WI38 (cell line): ENCODE data around the gene GRIN3B.

ENCODE experiments used
- H3K4me3 ChIP-seq: 2 replicates; pipeline ENCODE4 v1.5.1; 2011; ENCODE audit warnings: low read depth, mild to moderate bottlenecking, control low read depth, low read length
- TF ChIP-seq, protein P1 (sequence below): IDR thresholded peaks from 2 replicates; pipeline ENCODE4 v1.5.1; 2012; ENCODE audit warnings: low read depth, mild to moderate bottlenecking, control low read depth, low read length

GRIN3B gene

DNA sequence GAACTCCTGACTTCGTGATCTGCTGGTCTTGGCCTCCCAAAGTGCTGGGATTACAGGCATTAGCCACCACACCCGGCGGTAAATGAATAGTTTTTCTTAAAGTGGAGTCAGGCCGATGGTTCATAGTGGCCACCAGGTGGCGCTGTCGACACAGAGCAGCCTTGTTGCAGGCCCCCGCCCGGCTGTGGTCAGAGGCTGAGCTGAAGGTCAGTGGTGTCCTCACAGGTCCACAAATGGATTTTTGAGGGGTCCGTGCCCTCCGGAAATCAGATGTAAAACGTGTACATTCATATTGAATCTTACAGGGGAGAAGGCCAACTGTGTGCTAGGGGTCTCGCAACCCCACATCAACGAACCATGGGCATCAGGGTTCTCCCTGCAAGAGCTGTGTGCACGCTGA lies 29.5 kb upstream of the GRIN3B start:
- H3K4me3 ChIP-seq: no peak overlapping the region
- TF ChIP-seq, protein P1, sequence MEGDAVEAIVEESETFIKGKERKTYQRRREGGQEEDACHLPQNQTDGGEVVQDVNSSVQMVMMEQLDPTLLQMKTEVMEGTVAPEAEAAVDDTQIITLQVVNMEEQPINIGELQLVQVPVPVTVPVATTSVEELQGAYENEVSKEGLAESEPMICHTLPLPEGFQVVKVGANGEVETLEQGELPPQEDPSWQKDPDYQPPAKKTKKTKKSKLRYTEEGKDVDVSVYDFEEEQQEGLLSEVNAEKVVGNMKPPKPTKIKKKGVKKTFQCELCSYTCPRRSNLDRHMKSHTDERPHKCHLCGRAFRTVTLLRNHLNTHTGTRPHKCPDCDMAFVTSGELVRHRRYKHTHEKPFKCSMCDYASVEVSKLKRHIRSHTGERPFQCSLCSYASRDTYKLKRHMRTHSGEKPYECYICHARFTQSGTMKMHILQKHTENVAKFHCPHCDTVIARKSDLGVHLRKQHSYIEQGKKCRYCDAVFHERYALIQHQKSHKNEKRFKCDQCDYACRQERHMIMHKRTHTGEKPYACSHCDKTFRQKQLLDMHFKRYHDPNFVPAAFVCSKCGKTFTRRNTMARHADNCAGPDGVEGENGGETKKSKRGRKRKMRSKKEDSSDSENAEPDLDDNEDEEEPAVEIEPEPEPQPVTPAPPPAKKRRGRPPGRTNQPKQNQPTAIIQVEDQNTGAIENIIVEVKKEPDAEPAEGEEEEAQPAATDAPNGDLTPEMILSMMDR: peak; percentile 65

DNA sequence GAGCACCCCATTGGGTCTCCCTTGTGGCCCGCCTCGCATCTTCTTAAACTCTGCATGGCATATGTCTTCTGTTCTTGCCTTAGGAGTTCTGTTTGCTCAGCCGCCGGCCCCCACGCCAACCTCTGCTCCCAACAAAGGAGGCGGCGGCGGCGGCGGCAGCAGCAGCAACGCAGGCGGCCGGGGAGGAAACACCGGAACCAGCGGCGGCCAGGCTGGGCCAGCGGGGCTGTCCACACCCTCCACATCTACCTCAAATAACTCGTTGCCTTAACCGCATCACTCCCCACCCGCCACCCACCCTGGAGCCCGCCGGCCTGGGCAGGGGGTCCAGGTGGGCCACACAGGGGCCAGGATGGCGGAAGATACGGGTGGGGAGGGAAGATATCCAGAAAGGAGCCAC lies 28.4 kb upstream of the GRIN3B start:
- TF ChIP-seq, protein P1: no peak

DNA sequence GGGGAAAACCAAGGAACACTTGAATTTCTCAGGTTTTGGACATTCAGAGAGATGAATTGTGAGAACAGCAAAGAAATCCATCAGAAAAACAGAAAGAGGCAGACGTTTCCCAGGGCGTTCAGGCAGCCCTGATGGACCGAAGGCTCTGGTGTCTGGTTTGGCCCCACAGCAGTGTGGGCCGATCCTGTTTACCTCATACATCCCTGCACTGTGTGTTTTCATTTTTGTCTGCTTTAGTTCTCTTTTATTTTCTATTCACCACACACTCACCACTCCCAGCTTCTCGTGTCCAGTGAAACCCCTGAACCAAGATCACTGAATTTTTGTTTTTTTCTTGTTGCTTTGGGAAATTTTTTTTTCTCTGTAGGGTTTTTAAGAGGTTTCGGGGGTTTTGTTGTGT lies 27.9 kb upstream of the GRIN3B start:
- H3K4me3 ChIP-seq: no peak overlapping the region
- TF ChIP-seq, protein P1: no peak

More for the DNA sequence above, 28.4 kb upstream of the GRIN3B start:
- no peak overlapping the region for H3K4me3 ChIP-seq

DNA sequence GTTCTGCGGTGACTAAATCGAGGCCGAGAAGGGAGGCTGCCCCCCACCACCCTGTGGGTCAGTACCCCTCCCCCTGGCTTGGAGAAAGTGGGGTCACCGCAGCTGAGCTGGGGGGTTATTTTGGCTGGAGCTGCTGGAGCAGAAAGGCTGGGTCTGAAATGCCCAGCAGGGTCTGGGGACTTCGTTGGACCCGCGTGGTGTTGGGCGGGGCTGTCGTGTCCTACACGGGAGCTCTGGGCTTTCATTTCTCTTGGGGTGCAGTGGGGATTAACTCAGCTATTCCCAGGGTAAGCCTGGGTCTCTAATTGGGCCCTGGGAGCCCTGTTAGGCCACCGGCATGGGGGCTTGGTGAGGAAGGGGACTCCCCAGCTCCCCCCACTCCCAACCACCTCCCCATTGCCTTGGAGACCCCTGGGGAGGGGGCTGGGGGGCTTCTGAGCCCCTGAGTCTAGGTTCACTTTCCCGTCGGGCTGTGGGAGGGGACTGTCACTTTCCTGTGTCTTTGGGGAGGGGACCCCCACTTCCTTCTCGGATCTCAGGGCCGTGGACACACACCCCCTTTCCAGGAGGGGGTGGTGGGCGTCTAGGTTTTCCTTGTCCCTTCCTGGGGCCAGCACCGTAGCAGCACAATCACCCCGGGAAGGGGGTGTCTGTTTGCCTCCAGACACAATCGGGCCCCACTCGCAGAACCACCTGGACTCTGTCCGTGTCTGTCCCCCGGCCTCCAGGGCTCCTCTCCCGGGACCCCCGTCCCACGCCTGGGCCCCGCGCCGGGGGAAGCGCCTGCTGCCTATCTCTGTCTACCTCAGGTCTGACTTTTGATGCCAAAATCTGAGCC lies 26.3 kb upstream of the GRIN3B start:
- TF ChIP-seq, protein P1: no peak
- no peak overlapping the region for H3K4me3 ChIP-seq

DNA sequence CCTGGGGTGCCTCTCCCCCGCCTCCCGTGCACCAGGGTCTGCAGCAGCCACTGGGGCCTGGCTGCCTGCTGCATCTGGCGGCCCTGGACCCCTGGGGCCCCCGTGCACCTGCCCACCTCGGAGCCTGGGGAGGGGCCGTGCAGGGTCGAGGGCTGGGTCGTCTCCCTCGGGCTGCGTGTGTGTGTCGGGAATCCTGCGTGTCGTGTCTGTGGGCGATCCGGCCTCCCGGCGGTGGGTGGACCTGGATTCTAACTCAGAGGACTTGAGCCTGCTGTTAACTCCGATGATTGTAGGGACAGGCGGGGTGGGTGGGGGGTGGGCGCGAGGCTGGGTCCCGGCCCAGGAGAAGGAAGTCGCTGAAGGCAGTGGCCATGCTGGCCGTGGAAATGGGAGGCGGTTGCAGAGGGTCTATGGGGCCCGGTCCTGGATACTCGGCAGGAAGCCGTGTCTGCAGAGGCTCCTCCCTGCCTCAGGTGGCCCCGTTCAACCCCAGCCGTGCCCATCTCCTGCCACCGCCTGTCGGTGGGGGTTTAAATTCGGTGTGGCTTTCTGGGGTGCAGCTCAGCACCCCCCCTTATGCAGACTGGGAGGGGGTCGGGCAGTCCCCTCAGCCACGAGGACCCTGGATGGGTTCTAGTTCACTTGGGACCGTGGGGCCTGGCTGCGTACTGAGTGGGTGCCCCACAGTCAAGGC lies 25.5 kb upstream of the GRIN3B start:
- H3K4me3 ChIP-seq: no peak overlapping the region
- TF ChIP-seq, protein P1: no peak

DNA sequence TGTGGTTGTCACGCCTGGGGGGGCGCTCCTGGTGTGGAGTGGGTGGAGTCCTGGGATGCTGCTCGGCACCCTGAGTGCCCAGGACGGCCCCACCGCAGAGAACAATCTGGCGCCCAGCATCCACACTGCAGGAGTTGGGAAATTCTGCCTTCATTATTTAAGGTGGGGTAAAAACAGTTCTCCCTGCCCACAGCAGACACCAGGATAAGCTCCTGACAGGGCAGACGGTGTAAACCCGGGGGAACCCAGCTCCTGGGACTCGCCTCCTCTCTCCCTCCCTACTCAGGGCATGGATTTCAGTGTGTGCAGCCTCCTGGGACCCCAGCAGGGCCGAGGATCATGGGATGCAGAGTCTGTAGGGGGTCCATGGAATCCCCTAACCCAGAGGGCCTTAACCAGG lies 23.7 kb upstream of the GRIN3B start:
- H3K4me3 ChIP-seq: no peak overlapping the region
- TF ChIP-seq, protein P1: no peak

DNA sequence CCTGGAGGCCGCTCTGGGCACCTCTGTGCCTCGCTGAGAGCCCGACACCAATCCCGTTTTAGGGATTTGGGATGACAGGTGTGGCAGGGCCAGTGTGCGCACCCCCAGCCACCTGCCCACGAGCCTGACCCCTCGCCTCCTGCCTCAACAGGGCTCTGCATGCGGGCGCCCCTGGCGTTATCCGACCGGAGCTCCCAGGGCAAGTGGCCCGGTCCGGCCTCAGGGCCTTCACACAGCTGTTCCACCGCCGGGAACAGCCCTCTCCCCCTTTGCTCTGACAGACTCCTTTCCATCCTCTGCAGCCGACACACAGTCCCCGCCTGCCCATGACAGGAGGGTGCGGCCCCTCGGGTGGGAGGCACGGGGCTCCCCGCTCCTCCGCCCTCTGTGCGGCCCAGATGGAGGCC lies 23.2 kb upstream of the GRIN3B start:
- no peak overlapping the region for H3K4me3 ChIP-seq
- TF ChIP-seq, protein P1: no peak
